ENCODE results near the gene BIN1.

- TF ChIP-seq, protein P1, sequence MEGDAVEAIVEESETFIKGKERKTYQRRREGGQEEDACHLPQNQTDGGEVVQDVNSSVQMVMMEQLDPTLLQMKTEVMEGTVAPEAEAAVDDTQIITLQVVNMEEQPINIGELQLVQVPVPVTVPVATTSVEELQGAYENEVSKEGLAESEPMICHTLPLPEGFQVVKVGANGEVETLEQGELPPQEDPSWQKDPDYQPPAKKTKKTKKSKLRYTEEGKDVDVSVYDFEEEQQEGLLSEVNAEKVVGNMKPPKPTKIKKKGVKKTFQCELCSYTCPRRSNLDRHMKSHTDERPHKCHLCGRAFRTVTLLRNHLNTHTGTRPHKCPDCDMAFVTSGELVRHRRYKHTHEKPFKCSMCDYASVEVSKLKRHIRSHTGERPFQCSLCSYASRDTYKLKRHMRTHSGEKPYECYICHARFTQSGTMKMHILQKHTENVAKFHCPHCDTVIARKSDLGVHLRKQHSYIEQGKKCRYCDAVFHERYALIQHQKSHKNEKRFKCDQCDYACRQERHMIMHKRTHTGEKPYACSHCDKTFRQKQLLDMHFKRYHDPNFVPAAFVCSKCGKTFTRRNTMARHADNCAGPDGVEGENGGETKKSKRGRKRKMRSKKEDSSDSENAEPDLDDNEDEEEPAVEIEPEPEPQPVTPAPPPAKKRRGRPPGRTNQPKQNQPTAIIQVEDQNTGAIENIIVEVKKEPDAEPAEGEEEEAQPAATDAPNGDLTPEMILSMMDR (IDR thresholded peaks at IDR 0.05) = no peak
- no peak for TF ChIP-seq POLR2A (IDR thresholded peaks at IDR 0.05)
Measured at GRCh38 chr2:127075821-127076220, 31.1 kb downstream of the BIN1 start.

All from thyroid gland (tissue), 4 donors.